K562 (cell line): ENCODE data around the gene DBI. TPM values are rescaled to one million over a fixed set of nuclear protein-coding genes. Genes with fewer than 3 reads are reported as not detected.
A peak's percentile ranks its signal among the peaks of the same experiment; 100 is the strongest.

Experiments
- CBFA2T3 ChIP-seq: fragments of 450-650 bp; IDR thresholded peaks from 2 replicates; pipeline ENCODE4 v1.6.1; 2017
- ELF1 ChIP-seq: fragments of 200-800 bp; sonication (Bioruptor generic); IDR thresholded peaks from 2 replicates; pipeline ENCODE4 v1.6.1; 2016; ENCODE audit warnings: missing genetic modification characterization, missing compliant biosample characterization
- GABPA ChIP-seq: fragments of 200-800 bp; sonication (Bioruptor generic); conservative IDR thresholded peaks from 2 replicates; pipeline ENCODE4 v1.6.1; 2016; ENCODE audit warnings: low read depth, missing genetic modification characterization, missing compliant biosample characterization
- GABPB1 ChIP-seq: sonication (generic); formaldehyde crosslinking; IDR thresholded peaks from 2 replicates; pipeline ENCODE4 v1.8.0; 2022; ENCODE audit warnings: mild to moderate bottlenecking, missing genetic modification reagents
- HLTF ChIP-seq: fragments of 450-650 bp; IDR thresholded peaks from 2 replicates; pipeline ENCODE4 v1.6.1; 2016
- KDM1A ChIP-seq, 2 experiments: fragments of 450-650 bp; IDR thresholded peaks; 2 replicates each; pipeline ENCODE4 v1.6.1; 2016; ENCODE audit warnings: mild to moderate bottlenecking in 2 of 2
- KDM4B ChIP-seq, 2 experiments: fragments of 450-650 bp in 1 of 2; sonication (generic) in 1 of 2; IDR thresholded peaks; 2 replicates each; pipeline ENCODE4 v1.6.1; 2016 to 2017; ENCODE audit warnings: borderline replicate concordance in 2 of 2, antibody characterized with exemption in 1 of 2, low read depth in 1 of 2, mild to moderate bottlenecking in 1 of 2
- NCOA4 ChIP-seq: fragments of 450-650 bp; IDR thresholded peaks from 2 replicates; pipeline ENCODE4 v1.6.1; 2018; ENCODE audit warnings: mild to moderate bottlenecking; ENCODE audit not compliant: partially characterized antibody
- NEUROD1 ChIP-seq: fragments of 150-350 bp; IDR thresholded peaks from 2 replicates; pipeline ENCODE4 v1.6.1; 2014; ENCODE audit warnings: borderline replicate concordance, low read length, low read depth; ENCODE audit not compliant: partially characterized antibody
- NRF1 ChIP-seq, 2 experiments: fragments of 450-650 bp; IDR thresholded peaks in 1 of 2; conservative IDR thresholded peaks in 1 of 2; 2 replicates each; pipeline ENCODE4 v1.6.1; 2014; ENCODE audit warnings: mild to moderate bottlenecking in 2 of 2
- POLR3A ChIP-seq: IDR thresholded peaks from 2 replicates; pipeline ENCODE4 v1.6.1; 2011; ENCODE audit warnings: borderline replicate concordance, mild to moderate bottlenecking, moderate library complexity; ENCODE audit not compliant: insufficient read length, insufficient read depth; ENCODE audit errors: extremely low read depth
- SP1 ChIP-seq: sonication (generic); formaldehyde crosslinking; IDR thresholded peaks from 2 replicates; pipeline ENCODE4 v1.8.1; 2022; ENCODE audit warnings: mild to moderate bottlenecking, missing genetic modification reagents
- SUPT5H ChIP-seq: fragments of 450-650 bp; IDR thresholded peaks from 2 replicates; pipeline ENCODE4 v1.6.1; 2016
- TAF9B ChIP-seq: fragments of 450-650 bp; IDR thresholded peaks from 2 replicates; pipeline ENCODE4 v1.6.1; 2018; ENCODE audit warnings: mild to moderate bottlenecking; ENCODE audit not compliant: partially characterized antibody
- TCF3 ChIP-seq: sonication (generic); formaldehyde crosslinking; IDR thresholded peaks from 2 replicates; pipeline ENCODE4 v1.4.0; 2020; ENCODE audit warnings: mild to moderate bottlenecking, missing genetic modification reagents
- WHSC1 ChIP-seq: IDR thresholded peaks from one replicate; pipeline ENCODE4 v1.6.1; 2012; ENCODE audit warnings: low read length, control low read depth, inconsistent platforms
- ZKSCAN8 ChIP-seq: fragments of 200-800 bp; sonication (Bioruptor generic); IDR thresholded peaks from 2 replicates; pipeline ENCODE4 v1.6.1; 2016; ENCODE audit warnings: missing genetic modification characterization, missing compliant biosample characterization
- ZNF12 ChIP-seq: sonication (generic); formaldehyde crosslinking; IDR thresholded peaks from 2 replicates; pipeline ENCODE4 v1.4.0; 2020; ENCODE audit warnings: mild to moderate bottlenecking, missing genetic modification reagents
- ZNF143 ChIP-seq: sonication (generic); formaldehyde crosslinking; IDR thresholded peaks from 2 replicates; pipeline ENCODE4 v1.9.0; 2022; ENCODE audit warnings: mild to moderate bottlenecking, missing genetic modification reagents
- ZNF445 ChIP-seq: fragments of 250-450 bp; sonication (Bioruptor Pico); IDR thresholded peaks from 2 replicates; pipeline ENCODE4 v1.4.0; 2020; ENCODE audit warnings: low read depth, mild to moderate bottlenecking, moderate library complexity
- ZNF589 ChIP-seq: fragments of 200-800 bp; sonication (Bioruptor generic); IDR thresholded peaks from 2 replicates; pipeline ENCODE4 v1.6.1; 2016; ENCODE audit warnings: low read depth, missing genetic modification characterization, missing compliant biosample characterization
- ZNF707 ChIP-seq: fragments of 250-450 bp; sonication (Bioruptor Pico); conservative IDR thresholded peaks from 2 replicates; pipeline ENCODE4 v1.8.0; 2022; ENCODE audit warnings: inconsistent platforms, mild to moderate bottlenecking, moderate library complexity
- polyA plus RNA-seq, 8 experiments: library from polyadenylated mRNA; depleted of rRNA in 4 of 8; stranded (reverse) in 5 of 8; unstranded in 3 of 8; fragments of >200 nt; fragmentation: Nextera tagmentation in 2 of 8; fragmentation: Illumina TruSeq in 1 of 8; extraction: Ambion mirVana in 2 of 8; extraction: Trizol in 1 of 8; gene quantifications; 2 replicates each; pipeline versions ENCODE4 v1.2.1 to v1.2.3, GENCODE V29; 2011 to 2014; ENCODE audit warnings: inconsistent platforms in 1 of 8, missing spikeins in 1 of 8
- total RNA-seq, 7 experiments: library from RNA; depleted of rRNA in 6 of 7; stranded (reverse); fragments of >200 nt in 6 of 7; fragmentation: Illumina TruSeq in 2 of 7; extraction: Trizol in 2 of 7; gene quantifications; 2 replicates each; pipeline versions ENCODE4 v1.2.1 to v1.2.3, GENCODE V29; 2011 to 2021; ENCODE audit warnings: low replicate concordance in 1 of 7
- TF ChIP-seq, protein P1 (sequence below): fragments of 450-650 bp; IDR thresholded peaks from 2 replicates; pipeline ENCODE4 v1.6.1; 2016; ENCODE audit warnings: missing biosample characterization, missing genetic modification characterization
- TF ChIP-seq, protein P2 (sequence below): IDR thresholded peaks from 3 replicates; pipeline ENCODE4 v1.6.1; 2011; ENCODE audit warnings: borderline replicate concordance, mild to moderate bottlenecking; ENCODE audit not compliant: insufficient read length, insufficient read depth
- TF ChIP-seq, protein P3 (sequence below): IDR thresholded peaks from 2 replicates; pipeline ENCODE4 v1.6.1; 2011; ENCODE audit not compliant: insufficient read length; ENCODE audit errors: extremely low read depth
- TF ChIP-seq, protein P4 (sequence below): sonication (generic); formaldehyde crosslinking; IDR thresholded peaks from 2 replicates; pipeline ENCODE4 v1.8.0; 2022; ENCODE audit warnings: missing genetic modification reagents, mild to moderate bottlenecking, moderate library complexity, borderline replicate concordance

Gene DBI
- total and polyA plus RNA-seq, 9 of the 15 experiments (the other 6 are each of a cell fraction or from before 2014, with no cell fraction given) = 55.8 to 443 (median 194) TPM

DNA sequence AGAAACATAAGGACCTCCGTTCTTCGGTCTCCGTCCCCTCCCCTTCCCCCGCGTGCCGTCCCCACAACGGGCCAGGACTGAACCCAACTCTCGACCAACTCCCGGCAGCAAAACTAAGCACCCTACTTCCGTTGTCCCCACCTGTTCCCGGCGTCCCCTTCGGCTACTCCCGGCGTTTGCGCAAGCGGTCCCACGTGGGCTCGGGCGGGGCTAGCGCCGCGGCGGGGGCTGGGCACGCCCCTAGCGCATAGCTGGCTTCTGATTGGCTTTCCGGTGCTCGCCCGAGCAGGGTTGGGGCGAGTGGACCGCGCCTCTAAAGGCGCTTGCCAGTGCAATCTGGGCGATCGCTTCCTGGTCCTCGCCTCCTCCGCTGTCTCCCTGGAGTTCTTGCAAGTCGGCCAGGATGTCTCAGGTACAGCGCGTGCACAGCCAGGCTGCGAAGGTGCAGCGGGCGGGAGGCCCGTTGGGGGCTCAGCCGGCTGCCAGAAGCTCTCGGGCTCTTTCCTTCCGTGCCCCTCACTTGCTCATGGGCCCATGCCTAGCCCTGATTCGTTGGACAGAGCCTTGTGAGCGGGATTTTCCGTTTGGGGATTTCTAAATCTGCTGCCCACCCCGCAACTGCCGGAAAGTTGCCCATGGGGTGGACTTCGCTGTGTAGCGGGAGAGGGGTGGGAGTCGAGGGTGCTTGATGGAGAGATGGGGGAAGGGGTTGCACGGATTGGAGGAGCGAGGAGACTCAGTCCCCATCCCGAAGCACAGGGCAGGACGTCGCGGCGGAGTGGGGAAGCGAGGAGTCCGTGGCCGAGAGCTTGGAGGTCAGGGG is at the start of gene DBI, which contains the start of gene C2orf76 (continued):
- TF ChIP-seq POLR3A (no peak), KDM1A (IDR thresholded peaks at IDR 0.05) (peak; percentile 81 to 86), NCOA4 (no peak), ZNF143 (peak; percentile 81), ZNF707 (CRISPR knock-in tag) (no peak), TAF9B (peak; percentile 66), ZNF12 (no peak), ELF1 (peak; percentile 91), SP1 (peak; percentile 87), ZKSCAN8 (CRISPR knock-in tag) (no peak), ZNF589 (CRISPR knock-in tag) (no peak), WHSC1 (no peak), SUPT5H (peak; percentile 87), NRF1 (conservative IDR thresholded peaks at IDR 0.05 in 1 of 2, IDR thresholded peaks at IDR 0.05 in 1 of 2) (peak; percentile 93 to 94), TCF3 (CRISPR knock-in tag) (0 out of 2 replicates have a peak, but pooled peaks have one; percentile 8), CBFA2T3 (peak; percentile 21; the same call in 1 of the 2 replicates), GABPA (tag) (peak; percentile 85), HLTF (no peak), GABPB1 (0 out of 2 replicates have a peak, but pooled peaks have one; percentile 60), ZNF445 (no peak), KDM4B (IDR thresholded peaks at IDR 0.05; ENCODE audit: borderline replicate concordance in 2 of 2, low read depth in 1 of 2) (peak in 1 of 2 experiments; percentile 89; a peak in 1 of 4 replicates), NEUROD1 (peak; percentile 72)
- TF ChIP-seq, protein P1, sequence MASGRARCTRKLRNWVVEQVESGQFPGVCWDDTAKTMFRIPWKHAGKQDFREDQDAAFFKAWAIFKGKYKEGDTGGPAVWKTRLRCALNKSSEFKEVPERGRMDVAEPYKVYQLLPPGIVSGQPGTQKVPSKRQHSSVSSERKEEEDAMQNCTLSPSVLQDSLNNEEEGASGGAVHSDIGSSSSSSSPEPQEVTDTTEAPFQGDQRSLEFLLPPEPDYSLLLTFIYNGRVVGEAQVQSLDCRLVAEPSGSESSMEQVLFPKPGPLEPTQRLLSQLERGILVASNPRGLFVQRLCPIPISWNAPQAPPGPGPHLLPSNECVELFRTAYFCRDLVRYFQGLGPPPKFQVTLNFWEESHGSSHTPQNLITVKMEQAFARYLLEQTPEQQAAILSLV (tag) = peak; percentile 60; the same call in 1 of the 2 replicates
- TF ChIP-seq, protein P2, sequence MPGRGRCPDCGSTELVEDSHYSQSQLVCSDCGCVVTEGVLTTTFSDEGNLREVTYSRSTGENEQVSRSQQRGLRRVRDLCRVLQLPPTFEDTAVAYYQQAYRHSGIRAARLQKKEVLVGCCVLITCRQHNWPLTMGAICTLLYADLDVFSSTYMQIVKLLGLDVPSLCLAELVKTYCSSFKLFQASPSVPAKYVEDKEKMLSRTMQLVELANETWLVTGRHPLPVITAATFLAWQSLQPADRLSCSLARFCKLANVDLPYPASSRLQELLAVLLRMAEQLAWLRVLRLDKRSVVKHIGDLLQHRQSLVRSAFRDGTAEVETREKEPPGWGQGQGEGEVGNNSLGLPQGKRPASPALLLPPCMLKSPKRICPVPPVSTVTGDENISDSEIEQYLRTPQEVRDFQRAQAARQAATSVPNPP = no peak
- TF ChIP-seq, protein P3, sequence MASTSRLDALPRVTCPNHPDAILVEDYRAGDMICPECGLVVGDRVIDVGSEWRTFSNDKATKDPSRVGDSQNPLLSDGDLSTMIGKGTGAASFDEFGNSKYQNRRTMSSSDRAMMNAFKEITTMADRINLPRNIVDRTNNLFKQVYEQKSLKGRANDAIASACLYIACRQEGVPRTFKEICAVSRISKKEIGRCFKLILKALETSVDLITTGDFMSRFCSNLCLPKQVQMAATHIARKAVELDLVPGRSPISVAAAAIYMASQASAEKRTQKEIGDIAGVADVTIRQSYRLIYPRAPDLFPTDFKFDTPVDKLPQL = no peak
- TF ChIP-seq, protein P4, sequence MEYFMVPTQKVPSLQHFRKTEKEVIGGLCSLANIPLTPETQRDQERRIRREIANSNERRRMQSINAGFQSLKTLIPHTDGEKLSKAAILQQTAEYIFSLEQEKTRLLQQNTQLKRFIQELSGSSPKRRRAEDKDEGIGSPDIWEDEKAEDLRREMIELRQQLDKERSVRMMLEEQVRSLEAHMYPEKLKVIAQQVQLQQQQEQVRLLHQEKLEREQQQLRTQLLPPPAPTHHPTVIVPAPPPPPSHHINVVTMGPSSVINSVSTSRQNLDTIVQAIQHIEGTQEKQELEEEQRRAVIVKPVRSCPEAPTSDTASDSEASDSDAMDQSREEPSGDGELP (CRISPR knock-in tag) = peak; percentile 98
